Measurements from ENCODE around the gene FMC1. TPM values are rescaled to one million over a fixed set of nuclear protein-coding genes. Genes with fewer than 3 reads are reported as not detected.

FMC1 gene
- total RNA-seq, 1 donor from 2014 or later: 48.0 TPM

DNA sequence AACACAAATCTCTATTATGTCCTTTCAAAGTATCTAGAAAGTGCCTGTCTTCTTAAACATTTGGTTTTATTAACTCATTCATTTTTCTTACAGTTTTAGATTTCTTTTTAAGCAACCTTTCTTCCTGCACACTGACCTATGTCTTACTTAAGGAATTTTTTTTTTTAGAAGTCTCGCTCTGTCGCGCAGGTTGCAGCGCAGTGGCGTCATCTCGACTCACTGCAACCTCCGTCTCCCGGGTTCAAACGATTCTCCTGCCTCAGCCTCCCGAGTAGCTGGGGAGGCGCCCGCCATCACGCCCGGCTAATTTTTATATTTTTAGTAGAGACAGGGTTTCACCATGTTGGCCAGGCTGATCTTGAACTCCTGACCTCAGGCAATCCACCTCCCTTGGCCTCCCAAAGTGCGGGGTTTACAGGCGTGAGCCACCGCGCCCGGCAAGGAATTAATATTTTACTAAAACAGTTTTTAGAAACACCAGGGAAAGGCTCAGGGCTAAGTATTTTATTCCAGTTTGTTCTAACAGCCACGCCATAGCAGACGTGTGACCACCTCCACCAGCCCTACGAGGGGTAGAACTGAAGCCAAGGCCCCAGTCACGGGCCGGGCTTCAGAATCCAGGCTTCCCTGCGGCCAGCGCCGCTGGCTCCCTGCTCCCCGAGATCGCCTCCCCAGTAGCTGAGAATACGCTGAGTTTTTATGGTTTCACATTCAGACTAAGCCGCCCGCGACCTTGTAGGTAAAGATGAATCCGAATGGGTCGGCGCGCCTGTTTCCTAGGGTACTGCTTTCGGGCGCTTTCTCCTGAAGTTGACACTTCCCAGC lies 17.6 kb downstream of the FMC1 start:
- peaks cover 14 to 21% (median 17%) of the 10 kb centered on the region in 3 donors for H3K4me1 ChIP-seq (ENCODE audit: control insufficient read depth in 3 of 3, insufficient read depth in 3 of 3, low read length in 3 of 3)
- H3K9me3 ChIP-seq (ENCODE audit: control insufficient read depth in 3 of 3, low read length in 3 of 3): no peaks in the 10 kb centered on the region
- H3K27me3 ChIP-seq (ENCODE audit: control insufficient read depth in 3 of 3, insufficient read depth in 3 of 3, low read length in 3 of 3): no peaks in the 10 kb centered on the region
- peaks cover 0 to 6% (median 0%) of the 10 kb centered on the region in 3 donors for H3K36me3 ChIP-seq (ENCODE audit: control insufficient read depth in 3 of 3, insufficient read depth in 3 of 3, low read length in 3 of 3)
- peak overlapping the region; percentile 95 to 98 (median 98) for H3K4me3 ChIP-seq (ENCODE audit: low read length in 3 of 3)
- peak overlapping the region; percentile 96 to 99 (median 97) for H3K9ac ChIP-seq (ENCODE audit: low read depth in 1 of 3, low read length in 3 of 3)
- H3K27ac ChIP-seq (ENCODE audit: low read depth, low read length): peak overlapping the region; percentile 99

- Histone ChIP-seq H3K4me1 (ENCODE audit: control insufficient read depth in 3 of 3, insufficient read depth in 3 of 3, low read length in 3 of 3) (peaks cover 14 to 21% (median 17%) of the 10 kb centered on the region in 3 donors), H3K36me3 (ENCODE audit: control insufficient read depth in 3 of 3, insufficient read depth in 3 of 3, low read length in 3 of 3) (peaks cover 0 to 6% (median 0%) of the 10 kb centered on the region in 3 donors), H3K9ac (ENCODE audit: low read depth in 1 of 3, low read length in 3 of 3) (peak within 1 kb of the TSS; percentile 97 to 99 (median 98))
These were observed 18.5 kb downstream of the FMC1 start, which contains the start of gene LUC7L2 for GRCh38 chr7:139359366-139360209. Gene LUC7L2, plus strand, starts transcription at chr7:139359894. Its CDS starts 368 bp downstream, at chr7:139360262.

DNA sequence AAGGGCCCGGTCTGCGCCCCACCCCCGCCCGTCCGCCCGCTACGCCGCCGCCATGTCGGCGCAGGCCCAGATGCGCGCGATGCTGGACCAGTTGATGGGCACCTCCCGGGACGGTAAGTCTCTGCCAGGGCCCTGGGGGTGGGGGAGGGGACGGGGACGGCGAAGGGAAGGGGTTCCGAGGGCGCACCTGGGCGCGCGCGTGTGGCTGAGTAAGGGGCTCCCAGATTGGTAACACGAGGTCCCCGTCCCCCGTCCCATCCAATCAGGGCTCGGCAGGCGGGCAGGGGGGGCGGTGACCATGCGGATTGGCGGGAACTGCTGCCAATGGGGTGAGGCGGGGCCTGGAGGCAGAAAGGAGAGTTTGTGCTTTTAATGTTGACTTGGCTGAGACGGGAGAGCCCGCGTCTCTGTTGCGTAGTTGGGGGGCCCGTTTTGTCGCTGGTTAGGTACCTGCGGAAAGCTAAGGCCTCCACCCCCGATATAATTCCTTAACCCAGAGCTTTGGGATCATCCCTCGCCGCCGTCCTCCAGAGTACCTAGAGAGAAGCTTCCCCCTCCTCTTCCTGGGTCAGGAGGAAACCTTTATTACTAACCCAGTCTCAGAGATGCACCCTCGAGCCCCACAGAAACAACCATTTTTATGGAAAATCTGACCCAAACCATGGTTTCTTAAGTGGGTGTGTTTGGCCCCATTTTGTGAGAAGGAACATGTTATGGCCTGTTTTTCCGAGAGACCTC lies 19.2 kb downstream of the FMC1 start:
- Histone ChIP-seq H3K36me3 (ENCODE audit: control insufficient read depth in 3 of 3, insufficient read depth in 3 of 3, low read length in 3 of 3) (peaks cover 0 to 10% (median 1%) of the 10 kb centered on the region in 3 donors), H3K27ac (ENCODE audit: low read depth, low read length) (peak overlapping the region; percentile 99), H3K4me3 (ENCODE audit: low read length in 3 of 3) (peak overlapping the region; percentile 95 to 99 (median 98)), H3K9me3 (ENCODE audit: control insufficient read depth in 3 of 3, low read length in 3 of 3) (no peaks in the 10 kb centered on the region), H3K9ac (ENCODE audit: low read depth in 1 of 3, low read length in 3 of 3) (peak overlapping the region; percentile 97 to 99 (median 98)), H3K27me3 (ENCODE audit: control insufficient read depth in 3 of 3, insufficient read depth in 3 of 3, low read length in 3 of 3) (no peaks in the 10 kb centered on the region), H3K4me1 (ENCODE audit: control insufficient read depth in 3 of 3, insufficient read depth in 3 of 3, low read length in 3 of 3) (peaks cover 14 to 21% (median 17%) of the 10 kb centered on the region in 3 donors)

More at GRCh38 chr7:139359366-139360209, 18.5 kb downstream of the FMC1 start, which contains the start of gene LUC7L2:
- H3K4me3 ChIP-seq (ENCODE audit: low read length in 3 of 3): peak within 1 kb of the TSS; percentile 95 to 99 (median 98)
- no peaks in the 10 kb centered on the region for H3K27me3 ChIP-seq (ENCODE audit: control insufficient read depth in 3 of 3, insufficient read depth in 3 of 3, low read length in 3 of 3)
- H3K9me3 ChIP-seq (ENCODE audit: control insufficient read depth in 3 of 3, low read length in 3 of 3): no peaks in the 10 kb centered on the region
- peak within 1 kb of the TSS; percentile 99 for H3K27ac ChIP-seq (ENCODE audit: low read depth, low read length)

DNA sequence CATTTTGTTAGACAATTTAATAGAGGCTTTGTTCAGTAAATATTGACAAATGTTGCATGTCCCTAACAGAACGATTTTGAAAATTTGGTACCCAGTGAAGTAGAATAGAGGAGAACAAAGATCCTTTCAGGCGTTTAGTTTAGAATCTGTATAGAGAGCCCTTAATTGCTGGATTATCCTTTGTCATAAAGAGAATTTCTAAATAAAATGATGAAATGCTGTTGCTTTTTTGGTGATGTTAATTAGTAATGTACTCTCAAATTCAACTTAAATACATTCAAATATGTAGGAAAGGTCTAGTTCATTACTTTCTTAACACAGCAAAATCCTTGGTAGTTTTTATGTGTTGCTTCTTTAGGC lies 19.8 kb downstream of the FMC1 start:
- Histone ChIP-seq H3K36me3 (ENCODE audit: control insufficient read depth in 3 of 3, insufficient read depth in 3 of 3, low read length in 3 of 3) (peaks cover 0 to 11% (median 3%) of the 10 kb centered on the region in 3 donors), H3K27ac (ENCODE audit: low read depth, low read length) (peak overlapping the region; percentile 99), H3K9me3 (ENCODE audit: control insufficient read depth in 3 of 3, low read length in 3 of 3) (no peaks in the 10 kb centered on the region), H3K9ac (ENCODE audit: low read depth in 1 of 3, low read length in 3 of 3) (peak overlapping the region; percentile 94 to 99 (median 97)), H3K4me3 (ENCODE audit: low read length in 3 of 3) (peak overlapping the region; percentile 95 to 99 (median 98)), H3K27me3 (ENCODE audit: control insufficient read depth in 3 of 3, insufficient read depth in 3 of 3, low read length in 3 of 3) (no peaks in the 10 kb centered on the region), H3K4me1 (ENCODE audit: control insufficient read depth in 3 of 3, insufficient read depth in 3 of 3, low read length in 3 of 3) (peaks cover 15 to 21% (median 17%) of the 10 kb centered on the region in 3 donors)

GRCh38 chr7:139361523-139361922 lies 20.4 kb downstream of the FMC1 start:
- H3K27me3 ChIP-seq (ENCODE audit: control insufficient read depth in 3 of 3, insufficient read depth in 3 of 3, low read length in 3 of 3): no peaks in the 10 kb centered on the region
- no peaks in the 10 kb centered on the region for H3K9me3 ChIP-seq (ENCODE audit: control insufficient read depth in 3 of 3, low read length in 3 of 3)
- H3K9ac ChIP-seq (ENCODE audit: low read depth in 1 of 3, low read length in 3 of 3): peak overlapping the region; percentile 94 to 99 (median 97)
- no peak overlapping the region for H3K27ac ChIP-seq (ENCODE audit: low read depth, low read length)
- H3K4me3 ChIP-seq (ENCODE audit: low read length in 3 of 3): peak overlapping the region; percentile 95 to 99 (median 98)
- peaks cover 17 to 21% (median 17%) of the 10 kb centered on the region in 3 donors for H3K4me1 ChIP-seq (ENCODE audit: control insufficient read depth in 3 of 3, insufficient read depth in 3 of 3, low read length in 3 of 3)
- peaks cover 2 to 14% (median 3%) of the 10 kb centered on the region in 3 donors for H3K36me3 ChIP-seq (ENCODE audit: control insufficient read depth in 3 of 3, insufficient read depth in 3 of 3, low read length in 3 of 3)

GRCh38 chr7:139362302-139362701 lies 21.2 kb downstream of the FMC1 start:
- no peaks in the 10 kb centered on the region for H3K9me3 ChIP-seq (ENCODE audit: control insufficient read depth in 3 of 3, low read length in 3 of 3)
- H3K27me3 ChIP-seq (ENCODE audit: control insufficient read depth in 3 of 3, insufficient read depth in 3 of 3, low read length in 3 of 3): no peaks in the 10 kb centered on the region
- peaks cover 17 to 21% (median 17%) of the 10 kb centered on the region in 3 donors for H3K4me1 ChIP-seq (ENCODE audit: control insufficient read depth in 3 of 3, insufficient read depth in 3 of 3, low read length in 3 of 3)
- H3K9ac ChIP-seq (ENCODE audit: low read depth in 1 of 3, low read length in 3 of 3): no peak overlapping the region
- H3K4me3 ChIP-seq (ENCODE audit: low read length in 3 of 3): no peak overlapping the region
- H3K27ac ChIP-seq (ENCODE audit: low read depth, low read length): peak overlapping the region; percentile 7
- peaks cover 3 to 14% (median 3%) of the 10 kb centered on the region in 3 donors for H3K36me3 ChIP-seq (ENCODE audit: control insufficient read depth in 3 of 3, insufficient read depth in 3 of 3, low read length in 3 of 3)

GRCh38 chr7:139362981-139363380 lies 21.8 kb downstream of the FMC1 start:
- peak overlapping the region; percentile 7 for H3K27ac ChIP-seq (ENCODE audit: low read depth, low read length)
- no peak overlapping the region for H3K9ac ChIP-seq (ENCODE audit: low read depth in 1 of 3, low read length in 3 of 3)
- peaks cover 20 to 25% (median 22%) of the 10 kb centered on the region in 3 donors for H3K4me1 ChIP-seq (ENCODE audit: control insufficient read depth in 3 of 3, insufficient read depth in 3 of 3, low read length in 3 of 3)

GRCh38 chr7:139365336-139365735 lies 24.2 kb downstream of the FMC1 start:
- Histone ChIP-seq H3K9me3 (ENCODE audit: control insufficient read depth in 3 of 3, low read length in 3 of 3) (no peaks in the 10 kb centered on the region), H3K36me3 (ENCODE audit: control insufficient read depth in 3 of 3, insufficient read depth in 3 of 3, low read length in 3 of 3) (peaks cover 3 to 19% (median 3%) of the 10 kb centered on the region in 3 donors), H3K4me1 (ENCODE audit: control insufficient read depth in 3 of 3, insufficient read depth in 3 of 3, low read length in 3 of 3) (peaks cover 20 to 32% (median 29%) of the 10 kb centered on the region in 3 donors)

More at GRCh38 chr7:139362981-139363380, 21.8 kb downstream of the FMC1 start:
- H3K27me3 ChIP-seq (ENCODE audit: control insufficient read depth in 3 of 3, insufficient read depth in 3 of 3, low read length in 3 of 3): no peaks in the 10 kb centered on the region
- peaks cover 3 to 19% (median 3%) of the 10 kb centered on the region in 3 donors for H3K36me3 ChIP-seq (ENCODE audit: control insufficient read depth in 3 of 3, insufficient read depth in 3 of 3, low read length in 3 of 3)
- H3K9me3 ChIP-seq (ENCODE audit: control insufficient read depth in 3 of 3, low read length in 3 of 3): no peaks in the 10 kb centered on the region
- H3K4me3 ChIP-seq (ENCODE audit: low read length in 3 of 3): no peak overlapping the region

DNA sequence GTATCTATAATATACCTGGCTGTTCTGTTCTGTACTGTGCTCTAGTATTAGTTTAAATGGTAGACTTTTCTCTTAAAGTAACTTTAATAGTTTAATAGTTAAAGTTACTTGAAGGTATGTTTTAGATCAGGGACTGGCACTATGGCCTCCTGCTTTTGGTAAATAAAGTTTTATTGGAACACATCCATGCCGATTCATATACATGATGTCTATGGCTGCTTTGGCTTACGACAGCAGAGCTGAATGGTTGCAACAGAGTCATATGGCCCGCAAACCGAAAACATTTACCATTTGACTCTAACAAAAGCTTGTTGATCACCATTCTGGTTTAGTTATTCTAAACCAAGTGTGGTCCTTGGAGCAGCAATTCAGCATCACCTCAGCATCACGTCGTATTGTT lies 25.3 kb downstream of the FMC1 start:
- no peak overlapping the region for H3K4me3 ChIP-seq (ENCODE audit: low read length in 3 of 3)
- H3K9ac ChIP-seq (ENCODE audit: low read depth in 1 of 3, low read length in 3 of 3): no peak overlapping the region
- no peaks in the 10 kb centered on the region for H3K9me3 ChIP-seq (ENCODE audit: control insufficient read depth in 3 of 3, low read length in 3 of 3)
- H3K4me1 ChIP-seq (ENCODE audit: control insufficient read depth in 3 of 3, insufficient read depth in 3 of 3, low read length in 3 of 3): peaks cover 27 to 39% (median 30%) of the 10 kb centered on the region in 3 donors
- H3K36me3 ChIP-seq (ENCODE audit: control insufficient read depth in 3 of 3, insufficient read depth in 3 of 3, low read length in 3 of 3): peaks cover 3 to 19% (median 3%) of the 10 kb centered on the region in 3 donors
- H3K27me3 ChIP-seq (ENCODE audit: control insufficient read depth in 3 of 3, insufficient read depth in 3 of 3, low read length in 3 of 3): no peaks in the 10 kb centered on the region
- no peak overlapping the region for H3K27ac ChIP-seq (ENCODE audit: low read depth, low read length)

More at GRCh38 chr7:139365336-139365735, 24.2 kb downstream of the FMC1 start:
- Histone ChIP-seq H3K4me3 (ENCODE audit: low read length in 3 of 3) (no peak overlapping the region), H3K27me3 (ENCODE audit: control insufficient read depth in 3 of 3, insufficient read depth in 3 of 3, low read length in 3 of 3) (no peaks in the 10 kb centered on the region), H3K27ac (ENCODE audit: low read depth, low read length) (no peak overlapping the region), H3K9ac (ENCODE audit: low read depth in 1 of 3, low read length in 3 of 3) (no peak overlapping the region)
